Heart left ventricle (tissue), 13 donors: Measurements from ENCODE around the gene DDX54.

Experiments used
- CTCF ChIP-seq, 12 donors: fragments of 200-600 bp; sonication (generic) in 4 of 12; IDR thresholded peaks; one replicate each; pipeline versions ENCODE4 v1.5.0 to v1.8.0; 2018 to 2022; ENCODE audit warnings: antibody characterized with exemption in 12 of 12, mild to moderate bottlenecking in 5 of 12
- POLR2A ChIP-seq, 2 donors: fragments of 450-650 bp; IDR thresholded peaks; one replicate each; pipeline ENCODE4 v1.6.1; 2017; ENCODE audit warnings: antibody characterized with exemption in 2 of 2, mild to moderate bottlenecking in 2 of 2, moderate library complexity in 2 of 2
- donor health status: ischemic (EF 13 %, LVEDD 7.1; RV severe dilation, severe dysfunction).
- donor health status: DM: no; HTN: yes; CAD: no.
- donor health status: DM: no; HTN: no; CAD: no.
- donor health status: ischemic (EF 25% LVEDD 6.9; RV normal size, moderate dysfunction).
- donor health status: ischemic (EF 25% LVEDD 5.7; RV mildly dilated, moderate dysfunction).
- donor health status: ischemic (EF 35%, LVEDD 5.7; RV mildly dilated, moderate dysfunction).
- donor health status: nonischemic (EF 11% LVEDD 7.7; RV severe dilation, severe dysfunction).
- donor health status: DM: yes; HTN: yes; CAD: no.
- donor health status: PGD.
- donor health status: ischemic (EF 29% LVEDD 5.4; RV normal size, mild dysfunction).
- donor health status: nonischemic (EF 23%, LVEDD 6.1; RV moderate dilation, normal function).

DNA sequence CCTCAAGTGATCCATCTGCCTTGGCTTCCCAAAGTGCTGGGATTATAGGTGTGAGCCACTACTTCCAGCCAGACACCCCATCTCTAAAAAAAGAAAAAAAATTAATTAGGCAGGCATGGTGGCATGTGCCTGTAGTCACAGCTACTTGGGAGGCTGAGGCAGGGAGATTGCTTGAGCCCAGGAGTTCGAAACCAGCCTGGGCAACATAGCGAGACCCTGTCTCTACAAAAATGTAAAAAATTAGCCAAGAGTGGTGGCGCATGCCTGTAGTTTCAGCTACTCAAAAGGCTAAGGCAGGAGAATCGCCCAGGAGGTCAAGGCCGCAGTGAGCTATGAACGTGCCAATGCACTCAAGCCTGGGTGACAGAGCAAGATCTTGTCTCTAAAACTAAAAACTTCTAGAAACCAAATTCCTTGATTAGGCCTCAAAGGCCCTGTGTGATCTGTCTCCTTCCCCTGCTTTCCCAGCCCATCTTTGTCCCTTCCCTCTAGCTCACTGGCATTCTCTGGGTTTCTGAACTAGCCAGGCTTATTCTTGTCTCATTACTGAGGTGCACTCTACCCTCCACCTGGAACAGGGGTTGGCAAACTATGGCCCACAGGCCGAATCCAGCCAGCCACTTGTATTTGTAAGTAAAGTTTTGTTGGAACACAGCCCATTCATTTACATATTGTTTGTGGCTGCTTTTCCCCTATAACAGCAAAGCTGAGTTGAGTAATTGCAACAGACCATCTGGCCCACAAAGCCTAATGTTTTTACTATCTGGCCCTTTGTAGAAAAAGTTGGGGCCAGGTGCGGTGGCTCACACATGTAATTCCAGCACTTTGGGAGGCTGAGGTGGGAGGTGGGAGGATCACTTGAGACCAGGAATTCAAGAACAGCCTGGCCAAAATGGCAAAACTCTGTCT is 18.8 kb upstream of the DDX54 start:
- TF ChIP-seq CTCF (IDR thresholded peaks at IDR 0.05) (no peak), POLR2A (IDR thresholded peaks at IDR 0.05) (no peak)
